ENCODE results near the gene NDUFA5.

The NDUFA5 gene

DNA sequence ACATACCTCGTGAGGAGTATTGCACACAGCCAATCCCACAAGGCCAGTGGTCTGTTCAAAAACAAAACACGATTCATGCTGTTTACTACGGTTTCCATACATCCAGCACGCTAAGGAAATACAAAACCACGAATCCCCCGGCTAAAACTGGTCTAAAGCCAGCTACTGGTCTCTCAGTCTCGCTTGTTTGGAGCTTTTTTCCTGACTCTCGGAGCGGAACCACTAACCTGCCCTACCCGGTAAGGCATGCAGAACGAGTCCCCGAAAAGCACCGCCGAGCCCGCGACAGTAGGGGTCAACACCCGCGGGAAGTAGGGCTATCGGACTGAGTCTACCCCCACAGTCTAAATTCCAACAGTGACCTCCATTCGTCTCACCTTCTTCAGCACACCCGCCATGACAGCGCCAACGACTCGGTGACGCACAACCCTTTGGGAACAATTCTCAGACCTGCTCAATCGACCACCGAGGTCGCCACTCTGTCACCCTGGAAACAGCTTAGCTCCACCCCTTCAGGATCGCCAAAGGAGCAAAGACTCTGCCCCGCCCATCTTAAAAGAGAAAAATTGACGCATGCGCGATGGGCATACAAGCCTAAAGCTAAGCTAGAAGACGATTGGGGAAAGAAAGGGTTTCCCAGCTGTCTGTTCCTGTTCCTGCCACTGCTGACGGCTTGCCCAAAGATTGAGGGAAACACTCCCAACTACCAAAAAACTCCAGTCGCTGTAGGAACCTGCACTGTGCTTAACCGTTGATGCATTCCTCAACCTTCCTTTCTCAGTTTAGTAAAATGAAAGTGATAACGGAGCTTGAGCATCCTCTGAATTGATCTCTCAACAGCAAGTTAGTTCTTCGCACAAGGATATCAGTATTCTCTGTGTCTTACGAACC, at the start of gene NDUFA5:
TSS of gene NDUFA5 (minus strand) at position 421 of the 891 bp plus-strand sequence. CDS start at position 398, 23 bp downstream.
- DNase-seq (ENCODE audit: low read depth in 3 of 3) = peak; percentile 93 to 94 (median 93)

DNA sequence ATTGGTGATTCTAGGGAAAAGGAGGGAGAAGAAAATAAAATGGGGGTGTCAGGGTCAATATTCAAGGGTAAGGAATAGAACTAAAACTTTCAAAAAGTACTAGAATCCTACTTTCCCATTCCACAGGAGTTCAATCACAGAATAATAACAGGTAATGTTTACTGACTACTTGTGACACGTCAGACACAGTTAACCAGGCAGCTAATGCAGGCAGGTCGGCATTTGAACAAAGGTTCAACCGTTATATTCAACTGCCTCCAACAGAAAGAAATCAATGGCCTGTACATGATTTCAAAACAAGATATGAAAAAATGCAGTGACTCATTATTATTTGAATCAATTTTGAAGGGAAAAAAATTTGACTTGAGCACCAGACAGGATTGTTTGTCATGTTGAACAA, 47.1 kb upstream of the NDUFA5 start:
- no peak for DNase-seq (ENCODE audit: low read depth in 3 of 3)

DNA sequence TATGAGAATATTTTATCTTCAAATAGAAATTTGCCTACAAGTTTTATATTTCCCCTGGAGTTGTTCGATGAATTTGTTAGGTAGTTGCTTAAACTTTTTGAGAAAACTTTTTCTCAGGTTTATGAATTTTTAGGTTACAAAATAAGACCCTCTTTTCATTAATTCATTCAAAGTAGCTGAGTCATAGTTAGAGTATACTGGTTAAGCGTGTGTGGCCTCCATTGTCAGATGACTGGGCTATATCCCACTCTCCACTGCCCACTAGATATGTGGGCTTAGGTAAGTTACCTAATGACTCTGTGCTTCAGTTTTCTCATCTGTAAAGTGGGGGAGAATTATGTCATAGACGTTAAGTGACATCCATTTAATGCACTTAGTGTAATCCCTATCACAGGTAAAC, 45.0 kb upstream of the NDUFA5 start:
- DNase-seq (ENCODE audit: low read depth in 3 of 3) = no peak

DNA sequence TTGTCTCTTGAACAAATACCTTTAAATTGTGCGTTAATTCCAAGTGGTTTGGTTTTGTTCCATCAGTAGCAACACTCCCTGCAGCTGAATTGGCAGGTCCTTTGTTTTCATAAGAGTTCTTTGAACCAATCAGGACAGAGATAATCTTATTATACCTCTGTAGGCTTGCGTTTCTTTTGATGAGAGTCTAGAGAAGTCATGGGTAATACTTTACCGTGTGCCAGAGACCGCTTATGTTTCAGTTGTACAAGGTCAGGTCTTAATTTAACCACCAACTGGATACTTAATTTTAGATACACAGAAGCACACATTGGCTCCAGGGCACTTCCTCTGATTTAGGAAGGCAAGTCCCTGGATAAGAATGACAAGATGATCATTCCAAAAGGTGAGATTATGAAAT, 43.9 kb upstream of the NDUFA5 start, which contains the start of gene ASB15:
TSS of gene ASB15 (plus strand) at position 292 of the 400 bp plus-strand sequence. CDS start 12,682 bp downstream, outside the sequence.
- DNase-seq (ENCODE audit: low read depth in 3 of 3) = no peak

DNA sequence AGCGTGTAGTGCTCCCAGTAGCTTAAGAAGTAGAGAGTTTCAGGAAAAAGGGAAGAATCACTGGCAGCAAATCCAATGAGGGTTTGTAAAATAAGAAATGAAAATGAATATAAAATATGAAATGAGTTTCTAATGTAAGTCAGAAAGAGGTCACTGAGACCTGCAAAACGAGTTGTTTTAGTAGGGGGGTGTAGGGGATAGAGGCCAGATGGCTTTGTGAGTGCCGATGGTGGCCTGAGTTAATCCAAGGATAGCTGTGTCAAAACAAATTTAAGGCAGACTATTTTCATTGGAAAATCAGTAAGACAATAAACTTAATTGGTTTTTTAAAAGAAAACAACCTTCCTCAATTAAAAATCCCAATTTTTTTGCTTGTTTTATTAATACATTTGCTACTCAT, 43.3 kb upstream of the NDUFA5 start:
- no peak for DNase-seq (ENCODE audit: low read depth in 3 of 3)

DNA sequence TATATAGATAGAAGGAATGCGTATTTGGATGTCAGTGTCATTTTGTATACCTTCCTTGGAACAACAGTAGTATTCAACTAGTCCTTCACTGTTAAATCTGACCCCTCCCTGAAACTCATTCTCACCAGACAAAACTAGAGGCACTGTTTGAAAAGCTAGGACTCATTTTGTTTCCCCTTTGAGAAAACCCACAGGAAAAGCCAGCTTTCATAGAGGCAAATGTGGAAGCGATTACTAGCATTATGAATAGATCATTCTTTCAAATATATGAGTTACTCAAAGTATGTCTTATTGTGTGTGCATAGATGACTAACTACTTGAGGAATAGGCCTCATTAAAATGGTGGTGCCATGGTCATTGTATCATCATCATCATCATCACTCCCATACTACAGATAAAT, 42.1 kb upstream of the NDUFA5 start:
- no peak for DNase-seq (ENCODE audit: low read depth in 3 of 3)

DNA sequence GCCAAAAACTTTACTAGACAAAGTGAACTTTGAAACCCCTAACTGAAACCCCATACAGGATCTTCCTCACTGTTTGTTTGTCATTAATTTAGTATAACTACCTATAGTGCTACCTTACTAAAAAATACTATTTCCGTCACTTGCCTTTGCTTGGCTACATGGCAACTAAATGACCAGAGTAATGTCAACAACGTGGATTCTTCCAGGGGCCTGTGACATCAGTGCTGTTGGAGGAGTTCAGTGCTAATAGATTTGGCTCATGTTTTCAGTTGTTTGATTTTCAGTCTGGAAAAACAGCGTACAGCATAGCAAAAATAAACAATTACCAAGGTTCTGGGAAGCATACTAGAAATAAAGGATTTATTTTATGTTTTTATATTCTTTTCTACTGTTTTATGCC, 41.0 kb upstream of the NDUFA5 start:
- DNase-seq (ENCODE audit: low read depth in 3 of 3) = no peak

DNA sequence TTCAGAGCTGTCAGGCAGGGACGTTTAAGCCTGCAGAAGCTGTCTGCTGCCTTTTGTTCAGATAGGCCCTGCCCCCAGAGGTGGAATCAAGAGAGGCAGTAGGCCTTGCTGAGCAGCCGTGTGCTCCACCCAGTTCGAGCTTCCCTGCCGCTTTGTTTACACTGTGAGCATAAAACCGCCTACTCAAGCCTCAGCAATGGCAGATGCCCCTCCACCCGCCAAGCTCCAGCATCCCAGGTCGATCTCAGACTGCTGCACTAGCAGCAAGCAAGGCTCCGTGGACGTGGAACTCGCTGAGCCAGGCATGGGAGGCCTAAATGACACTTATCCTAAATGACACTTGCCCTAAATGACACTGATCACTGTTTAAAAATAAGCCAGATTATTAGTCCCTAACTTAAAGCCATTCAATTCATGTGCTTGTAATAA, 37.2 kb upstream of the NDUFA5 start:
- no peak for DNase-seq (ENCODE audit: low read depth in 3 of 3)

DNA sequence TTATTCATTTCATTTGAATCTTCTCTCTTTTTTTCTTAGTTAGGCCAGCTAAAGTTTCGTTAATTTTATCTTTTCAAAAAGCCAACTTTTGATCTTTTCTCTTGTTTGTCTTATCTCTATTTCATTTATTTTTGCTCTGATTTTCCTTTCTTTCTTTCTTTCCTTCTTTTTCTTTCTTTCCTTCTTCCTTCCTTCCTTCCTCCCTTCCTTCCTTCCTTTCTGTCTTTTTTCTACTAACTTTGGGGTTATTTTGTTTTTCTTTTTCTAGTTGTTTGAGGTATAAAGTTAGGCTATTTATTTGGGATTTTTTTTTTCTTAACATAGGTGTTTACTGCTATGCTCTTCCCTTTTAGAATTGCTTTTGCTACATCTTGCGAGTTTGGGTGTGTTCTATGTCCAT, 30.8 kb upstream of the NDUFA5 start:
- DNase-seq (ENCODE audit: low read depth in 3 of 3) = no peak

DNA sequence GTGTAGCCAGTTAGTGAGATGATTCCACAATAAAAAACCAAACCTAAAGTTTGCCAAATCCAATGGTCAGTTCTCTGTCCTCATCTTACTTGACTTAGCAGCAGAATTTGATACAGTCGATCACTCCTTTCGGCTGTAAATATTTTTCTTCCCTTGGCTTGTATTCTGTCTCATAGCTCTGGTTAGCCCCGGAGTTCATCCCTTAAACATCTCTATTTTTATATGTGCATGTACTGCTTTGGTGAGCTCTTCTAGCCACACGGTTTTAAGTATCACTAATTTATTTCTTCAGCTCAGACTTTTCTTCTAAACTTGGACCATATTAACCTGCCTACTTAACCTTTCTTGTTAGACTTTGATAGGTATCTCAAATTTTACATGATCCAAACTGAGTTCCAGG, 26.2 kb upstream of the NDUFA5 start:
- DNase-seq (ENCODE audit: low read depth in 3 of 3) = no peak

DNA sequence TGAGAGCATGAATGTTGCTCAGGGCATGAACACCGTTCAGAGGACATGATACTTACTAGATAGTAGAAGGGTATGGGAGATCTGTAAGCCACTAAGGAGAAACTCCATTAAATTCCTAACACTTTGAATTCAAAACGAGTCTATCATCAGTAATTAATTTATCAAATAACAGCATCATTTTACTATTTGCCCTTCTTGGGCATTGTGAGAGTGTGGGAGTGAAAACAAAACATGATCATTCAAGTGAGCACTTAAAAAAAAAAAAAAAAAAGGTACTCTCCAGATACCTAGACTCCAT, 23.5 kb upstream of the NDUFA5 start:
- no peak for DNase-seq (ENCODE audit: low read depth in 3 of 3)

DNA sequence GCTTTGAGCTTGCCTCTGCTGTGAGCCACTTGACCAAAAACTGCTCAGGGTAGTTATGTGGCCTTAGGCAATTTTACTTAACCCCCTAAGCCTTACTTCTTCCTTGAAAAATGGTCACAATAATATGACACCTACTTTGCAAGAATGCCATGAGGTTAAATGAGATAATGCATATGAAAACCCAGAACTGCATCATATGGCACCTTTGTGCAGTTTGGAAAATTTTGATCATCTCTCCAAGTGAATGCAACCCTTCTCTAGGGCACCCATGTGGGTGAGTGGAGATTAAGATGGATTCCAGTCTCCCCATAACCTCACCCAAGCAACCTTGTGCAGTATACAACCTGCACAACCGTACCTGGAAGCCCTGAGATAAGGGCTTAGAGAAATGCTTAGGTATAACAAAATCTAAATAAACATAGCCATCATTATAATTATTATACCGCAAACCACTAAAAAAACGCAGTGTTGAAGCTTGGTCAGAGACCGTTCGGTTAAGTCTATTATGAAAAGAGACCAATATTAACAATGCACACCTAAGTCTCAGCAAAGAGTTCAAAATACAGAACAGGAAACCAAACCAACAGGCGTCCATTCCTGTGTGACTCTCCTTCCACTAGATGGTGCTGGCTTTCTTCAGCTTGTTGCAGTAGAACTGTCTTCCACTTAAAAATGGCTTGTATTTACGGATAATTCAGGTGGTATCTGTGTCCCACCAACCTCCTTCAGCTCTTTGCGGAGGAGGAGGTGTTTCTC, 23.0 kb upstream of the NDUFA5 start:
- DNase-seq (ENCODE audit: low read depth in 3 of 3) = no peak

DNA sequence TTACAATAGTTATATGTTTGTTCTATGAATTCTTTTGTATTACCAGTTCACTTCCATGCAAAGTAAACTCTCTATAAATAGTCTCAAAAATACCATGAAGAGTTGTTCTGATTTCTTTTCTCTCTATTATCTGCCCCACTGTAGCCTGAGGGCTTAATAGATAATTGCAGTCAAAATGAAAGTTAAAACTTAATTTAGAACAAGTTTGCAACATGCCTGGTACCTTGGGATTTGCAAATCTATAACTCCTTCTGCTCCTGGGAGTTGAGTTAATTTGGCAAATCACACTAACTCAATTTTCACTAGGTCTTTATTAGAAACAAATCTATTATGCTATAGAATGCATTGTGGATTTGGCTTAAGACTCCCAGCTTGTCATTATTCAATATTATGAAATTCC, 21.8 kb upstream of the NDUFA5 start:
- no peak for DNase-seq (ENCODE audit: low read depth in 3 of 3)

DNA sequence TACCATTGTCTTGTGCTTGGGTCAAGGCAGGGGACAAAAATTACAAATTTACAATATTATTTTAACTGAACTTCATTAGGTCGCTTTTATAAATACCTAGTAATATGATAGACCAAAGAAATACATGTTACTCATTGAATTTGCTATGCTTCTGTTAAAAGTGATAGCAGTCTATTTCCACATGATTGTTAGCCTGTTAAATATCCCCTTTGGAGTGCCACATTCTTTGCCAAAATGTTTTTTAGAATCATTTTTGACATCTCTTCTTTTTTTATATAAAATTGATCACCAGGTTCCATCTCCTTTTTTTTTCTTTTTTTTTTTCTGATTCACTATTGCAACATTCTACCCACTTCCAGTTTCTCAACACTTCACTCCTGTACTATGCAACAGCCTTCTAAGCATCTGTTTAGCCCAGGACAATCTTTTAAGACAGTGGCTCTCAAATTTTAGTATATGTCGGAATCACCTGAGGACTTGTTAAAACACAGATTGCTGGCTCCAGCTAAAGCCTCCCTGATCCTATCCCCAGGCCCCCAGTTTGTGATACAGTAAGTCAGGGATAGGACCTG, 16.4 kb upstream of the NDUFA5 start:
- DNase-seq (ENCODE audit: low read depth in 3 of 3) = no peak

DNA sequence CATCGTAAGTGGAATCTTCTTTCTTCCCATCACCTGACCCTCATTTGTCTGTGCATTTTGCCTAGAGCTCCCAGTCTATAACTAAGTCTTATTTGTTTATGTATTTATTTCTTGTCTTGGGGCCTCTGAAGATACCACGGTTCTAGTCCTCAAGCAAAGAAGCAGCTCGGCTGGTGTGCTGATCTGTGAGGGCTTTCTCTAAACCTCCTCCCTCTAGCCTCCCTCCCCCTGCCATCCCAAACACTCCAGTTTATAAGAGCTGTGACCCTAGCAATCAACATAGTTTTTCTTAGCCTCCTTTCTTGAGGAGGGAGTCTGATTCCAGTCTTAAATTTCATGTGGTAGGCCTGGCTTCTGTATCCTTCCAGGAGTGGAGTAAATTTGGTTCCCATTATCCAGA, 15.7 kb upstream of the NDUFA5 start:
- no peak for DNase-seq (ENCODE audit: low read depth in 3 of 3)

DNA sequence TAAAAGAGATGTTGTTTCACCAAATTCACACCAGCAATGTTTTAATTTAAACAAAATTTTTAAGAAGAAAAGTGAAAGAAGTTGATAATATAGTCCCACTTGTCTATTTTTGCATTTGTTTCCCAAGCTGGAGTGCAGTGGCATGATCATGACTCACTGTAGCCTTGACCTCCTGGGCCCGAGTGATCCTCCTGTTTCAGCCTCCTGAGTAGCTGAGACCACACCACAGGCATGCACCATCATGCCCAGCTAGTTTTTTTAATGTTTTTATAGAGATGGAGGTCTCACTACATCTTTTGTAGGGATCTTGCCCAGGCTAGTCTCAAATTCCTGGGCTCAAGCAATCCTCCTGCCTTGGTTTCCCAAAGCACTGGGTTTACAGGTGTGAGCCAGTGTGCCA, 14.1 kb upstream of the NDUFA5 start:
- DNase-seq (ENCODE audit: low read depth in 3 of 3) = no peak

DNA sequence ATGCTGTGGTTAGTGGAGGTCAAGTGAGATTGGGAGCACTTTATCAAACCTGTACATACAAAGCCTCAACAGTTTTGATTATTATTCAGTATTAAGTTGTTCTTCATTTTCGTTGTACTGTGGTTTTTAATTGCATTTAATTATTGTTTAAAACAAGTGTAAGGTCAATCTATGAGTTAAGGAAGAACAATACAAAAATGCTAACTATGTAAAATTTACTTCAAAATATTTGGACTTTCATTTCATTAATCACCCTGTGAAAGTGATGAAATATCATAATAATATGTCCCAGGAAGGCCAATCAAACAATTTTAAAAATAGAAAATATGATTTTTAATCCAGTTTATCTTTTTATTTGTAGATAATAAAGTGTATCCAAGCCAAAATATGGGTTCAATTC, 13.6 kb upstream of the NDUFA5 start:
- DNase-seq (ENCODE audit: low read depth in 3 of 3) = no peak

DNA sequence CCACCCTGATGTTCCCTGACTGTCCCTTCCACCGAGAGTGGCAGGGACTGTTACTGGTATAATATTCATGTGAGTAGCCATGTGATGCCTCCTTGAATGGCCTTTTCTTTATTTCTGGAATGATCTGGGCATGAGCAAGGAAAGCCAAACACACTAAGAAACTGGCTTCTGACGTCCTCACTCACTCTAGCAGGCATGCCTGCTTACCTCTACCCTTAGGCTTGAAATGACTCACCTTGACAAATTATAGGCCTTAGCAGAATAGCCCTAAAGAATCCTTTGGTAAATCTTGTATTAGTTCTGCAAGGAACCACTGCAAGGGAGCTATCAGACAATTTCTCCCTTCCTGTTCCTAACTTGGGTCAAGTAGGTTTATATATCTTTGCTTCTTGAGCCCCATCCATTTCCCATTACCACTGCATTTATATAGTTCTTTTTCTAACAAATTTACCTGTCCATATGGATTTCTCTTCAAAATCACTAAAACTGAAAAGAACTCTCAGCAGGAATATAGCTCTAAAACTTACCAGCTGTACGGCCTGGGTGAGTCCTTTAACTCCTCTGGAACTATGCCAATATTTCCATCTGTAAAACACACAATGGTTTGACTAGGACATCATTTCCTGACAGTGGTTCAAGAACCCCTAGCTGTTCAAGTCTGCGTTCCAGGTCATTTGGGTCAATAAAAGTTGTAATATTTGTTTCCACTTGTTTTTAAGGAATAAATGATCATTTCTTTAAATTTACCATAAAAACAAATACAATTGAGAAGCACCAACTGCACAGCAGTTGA, 13.0 kb upstream of the NDUFA5 start:
- no peak for DNase-seq (ENCODE audit: low read depth in 3 of 3)

DNA sequence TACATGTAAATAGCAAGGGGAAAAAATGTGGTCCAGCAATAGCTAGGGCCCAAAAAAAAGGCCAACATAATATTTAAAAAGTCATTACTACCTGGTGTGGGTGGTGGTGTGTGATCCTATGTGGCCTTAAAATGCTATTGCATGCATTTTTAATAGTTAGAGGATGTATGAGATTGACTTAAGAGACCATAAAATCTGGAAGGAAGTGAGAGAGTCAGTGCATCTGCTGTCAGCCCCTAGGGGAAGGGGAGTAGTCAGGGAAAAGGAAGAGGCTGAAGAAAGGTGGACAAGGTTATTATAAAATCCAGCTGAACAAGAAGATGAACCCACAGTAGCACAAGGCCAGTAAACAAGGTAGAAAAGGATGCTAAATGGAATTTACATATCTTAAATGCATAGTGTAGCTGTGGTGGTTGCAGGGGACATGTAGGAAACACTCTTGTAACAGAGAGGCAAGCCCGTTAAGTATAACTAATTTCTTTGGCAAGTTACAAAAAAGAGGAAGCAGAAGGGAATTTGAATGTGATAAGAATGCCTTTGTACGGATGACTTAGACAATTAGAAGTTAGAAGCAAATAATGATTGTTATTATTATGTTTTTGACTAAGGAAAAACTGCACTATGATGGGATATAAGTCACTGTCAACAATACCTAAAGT, 11.9 kb upstream of the NDUFA5 start:
- no peak for DNase-seq (ENCODE audit: low read depth in 3 of 3)

DNA sequence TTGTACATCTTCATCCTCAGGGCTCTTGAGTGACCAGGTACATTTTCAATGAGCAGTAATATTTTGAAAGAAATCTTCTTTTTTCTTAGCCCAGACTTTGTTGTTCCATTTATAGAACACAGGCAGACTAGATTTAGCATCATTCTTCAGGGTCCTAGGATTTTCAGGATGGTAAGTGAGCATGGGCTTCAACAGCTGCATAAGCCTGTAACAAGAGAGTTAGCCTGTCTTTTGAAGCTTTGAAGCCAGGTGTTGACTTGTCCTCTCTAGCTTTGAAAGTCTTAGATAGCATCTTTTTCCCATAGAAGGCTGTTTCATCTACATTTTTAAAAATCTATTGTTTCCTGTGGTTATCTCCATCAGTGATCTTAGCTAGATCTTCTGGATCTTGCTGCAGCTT, 4.5 kb upstream of the NDUFA5 start:
- DNase-seq (ENCODE audit: low read depth in 3 of 3) = no peak

DNA sequence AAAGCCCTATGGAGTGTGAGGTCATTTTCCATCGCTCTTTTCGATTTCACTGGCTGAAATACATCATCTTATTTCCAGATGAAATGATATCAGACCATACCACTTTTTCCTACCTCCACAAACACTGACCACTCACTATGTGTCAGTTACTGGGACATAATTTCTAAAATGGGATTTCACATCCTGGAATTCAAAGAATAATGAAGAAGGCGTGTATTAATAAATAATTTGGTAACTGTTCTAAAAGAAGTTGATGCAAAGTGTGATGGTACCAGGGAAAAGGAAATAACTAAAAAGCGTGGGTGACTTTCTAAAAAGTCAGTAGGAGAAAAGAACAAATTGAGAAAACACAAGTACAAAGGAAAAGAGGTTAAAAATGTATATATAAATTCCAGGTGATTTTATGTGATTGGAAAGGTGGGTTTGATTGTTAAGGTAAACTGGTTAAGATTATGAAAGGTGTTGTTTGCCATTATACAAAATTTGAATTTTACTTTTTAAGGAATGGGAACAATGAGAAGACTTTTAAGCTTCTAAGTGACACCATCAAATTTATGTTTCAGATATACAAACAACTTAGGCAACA, 764 bp upstream of the NDUFA5 start:
- DNase-seq (ENCODE audit: low read depth in 3 of 3) = no peak
